Measurements from ENCODE around the gene FOLR3. TPM values are rescaled to one million over a fixed set of nuclear protein-coding genes. Genes with fewer than 3 reads are reported as not detected.
"Not testable (repeated sequence)": the region's sequence is repeated elsewhere in the genome, so short reads cannot be mapped to it uniquely, and the experiment has no call there.

The FOLR3 gene
- total and polyA plus RNA-seq, 8 donors = 0.40 TPM; not detected in 7

DNA sequence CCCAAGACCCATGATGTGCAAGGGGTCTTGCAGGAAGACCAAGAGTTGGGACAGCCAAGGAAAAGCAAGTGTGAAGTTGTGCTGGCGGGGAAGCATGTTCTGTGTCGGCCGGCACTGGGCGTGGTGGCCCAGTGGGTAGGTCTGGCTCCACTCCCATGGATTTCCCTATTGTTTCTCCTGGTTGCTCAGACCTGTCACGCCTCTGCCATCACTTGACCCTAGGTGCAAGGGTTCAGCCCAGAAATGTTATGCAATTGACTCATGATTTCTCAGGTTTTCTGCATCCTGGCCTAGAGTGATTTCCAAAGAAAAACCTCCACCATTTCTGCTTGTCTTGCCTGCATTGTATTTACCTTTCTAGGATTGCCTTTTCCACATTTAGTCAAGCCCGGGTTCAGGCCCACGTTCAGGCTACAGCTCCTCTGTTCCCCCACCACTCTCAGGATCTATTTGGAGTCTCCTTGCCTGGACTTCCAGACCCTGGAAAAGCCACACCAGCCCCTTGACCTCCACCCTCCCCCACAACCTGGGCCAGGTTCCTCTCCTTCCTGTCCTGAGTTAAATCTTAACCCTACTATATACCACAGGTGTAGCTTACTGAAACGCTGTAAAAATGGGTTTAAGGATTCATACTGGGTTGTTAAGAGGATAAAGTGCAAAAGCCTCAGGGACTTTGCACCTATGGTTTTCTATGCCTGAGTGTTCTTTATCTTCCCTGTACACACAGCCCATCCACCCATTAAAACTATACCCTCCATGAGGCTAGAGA lies 39.0 kb downstream of the FOLR3 start:
- 71 to 81% methylated on average over 8 of the region's 8 CpGs for WGBS, 2 donors
- Histone ChIP-seq H3K9me3 (no peaks in the 10 kb centered on the region), H3K4me3 (no peak overlapping the region), H3K36me3 (no peaks in the 10 kb centered on the region), H3K4me1 (no peaks in the 10 kb centered on the region), H3K27ac (no peak overlapping the region), H3K27me3 (no peaks in the 10 kb centered on the region)
- DNase-seq (no peak), FAIRE-seq (no peak), ATAC-seq (no peak)
- TF ChIP-seq, protein P1, sequence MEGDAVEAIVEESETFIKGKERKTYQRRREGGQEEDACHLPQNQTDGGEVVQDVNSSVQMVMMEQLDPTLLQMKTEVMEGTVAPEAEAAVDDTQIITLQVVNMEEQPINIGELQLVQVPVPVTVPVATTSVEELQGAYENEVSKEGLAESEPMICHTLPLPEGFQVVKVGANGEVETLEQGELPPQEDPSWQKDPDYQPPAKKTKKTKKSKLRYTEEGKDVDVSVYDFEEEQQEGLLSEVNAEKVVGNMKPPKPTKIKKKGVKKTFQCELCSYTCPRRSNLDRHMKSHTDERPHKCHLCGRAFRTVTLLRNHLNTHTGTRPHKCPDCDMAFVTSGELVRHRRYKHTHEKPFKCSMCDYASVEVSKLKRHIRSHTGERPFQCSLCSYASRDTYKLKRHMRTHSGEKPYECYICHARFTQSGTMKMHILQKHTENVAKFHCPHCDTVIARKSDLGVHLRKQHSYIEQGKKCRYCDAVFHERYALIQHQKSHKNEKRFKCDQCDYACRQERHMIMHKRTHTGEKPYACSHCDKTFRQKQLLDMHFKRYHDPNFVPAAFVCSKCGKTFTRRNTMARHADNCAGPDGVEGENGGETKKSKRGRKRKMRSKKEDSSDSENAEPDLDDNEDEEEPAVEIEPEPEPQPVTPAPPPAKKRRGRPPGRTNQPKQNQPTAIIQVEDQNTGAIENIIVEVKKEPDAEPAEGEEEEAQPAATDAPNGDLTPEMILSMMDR (IDR thresholded peaks at IDR 0.05) = no peak
- intact Hi-C loops (cut with DNase I) = no loop called here

DNA sequence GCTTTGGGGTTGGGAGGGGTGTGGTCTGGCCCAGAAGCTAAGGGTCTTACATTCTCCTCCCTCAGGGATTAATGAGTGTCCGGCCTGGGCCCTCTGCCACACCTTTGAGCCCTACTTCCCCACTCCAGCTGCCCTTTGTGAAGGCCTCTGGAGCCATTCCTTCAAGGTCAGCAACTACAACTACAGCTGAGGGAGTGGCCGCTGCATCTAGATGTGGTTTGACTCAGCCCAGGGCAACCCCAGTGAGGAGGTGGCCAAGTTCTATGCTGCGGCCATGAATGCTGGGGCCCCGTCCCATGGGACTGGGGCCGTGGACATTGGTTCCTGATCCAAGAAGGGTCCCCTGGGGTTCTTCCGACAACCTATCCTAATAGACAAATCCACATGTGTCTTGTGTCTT lies 42.1 kb downstream of the FOLR3 start:
- H3K27ac ChIP-seq = no peak overlapping the region
- ATAC-seq (no peak), DNase-seq (no peak), FAIRE-seq (no peak)
- H3K36me3 ChIP-seq = no peaks in the 10 kb centered on the region
- TF ChIP-seq, protein P1 (IDR thresholded peaks at IDR 0.05) = no peak
- H3K27me3 ChIP-seq = no peaks in the 10 kb centered on the region
- no peak overlapping the region for H3K4me3 ChIP-seq
- 84 to 89% methylated on average over 6 of the region's 6 CpGs for WGBS, 2 donors
- no peaks in the 10 kb centered on the region for H3K4me1 ChIP-seq
- intact Hi-C loops (cut with DNase I) = no loop called here
- H3K9me3 ChIP-seq = no peaks in the 10 kb centered on the region

DNA sequence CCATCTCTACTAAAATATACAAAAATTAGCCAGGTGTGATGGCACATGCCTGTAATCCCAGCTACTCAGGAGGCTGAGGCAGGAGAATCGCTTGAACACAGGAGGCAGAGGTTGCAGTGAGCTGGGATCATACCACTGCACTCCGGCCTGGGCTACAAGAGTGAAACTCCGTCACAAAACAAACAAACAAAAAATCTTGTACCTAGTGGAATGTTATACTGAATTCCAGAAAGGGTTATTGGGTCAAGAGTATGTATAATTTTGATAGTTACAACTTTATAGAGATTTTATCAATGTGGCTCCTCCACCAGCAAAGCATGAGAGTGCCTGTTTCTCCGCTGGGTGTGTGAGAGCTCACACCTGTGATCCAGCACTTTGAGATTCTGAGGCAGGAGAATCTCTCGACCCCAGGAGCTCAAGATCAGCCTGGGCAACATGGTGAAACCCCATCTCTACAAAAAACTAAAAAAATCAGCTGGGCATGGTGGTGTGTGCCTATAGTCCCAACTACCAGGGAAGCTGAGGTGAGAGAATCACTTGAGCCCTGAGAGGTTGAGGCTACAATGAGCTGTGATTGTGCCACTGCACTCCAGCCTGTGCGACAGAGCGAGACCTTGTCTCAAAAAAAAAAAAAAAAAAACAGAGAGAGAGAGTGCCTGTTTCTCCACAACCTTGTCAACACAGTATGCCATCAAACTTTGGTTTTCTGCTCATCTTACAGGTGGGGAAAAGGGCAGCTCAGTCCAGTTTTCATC lies 43.7 kb downstream of the FOLR3 start:
- Histone ChIP-seq H3K27ac (no peak overlapping the region), H3K9me3 (no peaks in the 10 kb centered on the region), H3K4me3 (no peak overlapping the region), H3K27me3 (no peaks in the 10 kb centered on the region), H3K4me1 (no peaks in the 10 kb centered on the region), H3K36me3 (no peaks in the 10 kb centered on the region)
- TF ChIP-seq, protein P1 (IDR thresholded peaks at IDR 0.05) = no peak
- FAIRE-seq (no peak), ATAC-seq (no peak), DNase-seq (no peak)
- 63 to 69% methylated on average over 7 of the region's 7 CpGs for WGBS, 2 donors
- intact Hi-C loops (cut with DNase I) = no loop called here

- Histone ChIP-seq H3K27me3 (no peaks in the 10 kb centered on the region), H3K36me3 (no peaks in the 10 kb centered on the region), H3K4me1 (no peaks in the 10 kb centered on the region), H3K27ac (no peak overlapping the region), H3K4me3 (no peak overlapping the region), H3K9me3 (no peaks in the 10 kb centered on the region)
- TF ChIP-seq, protein P1 (IDR thresholded peaks at IDR 0.05) = no peak
- WGBS, 2 donors = 57 to 72% methylated on average over 4 of the region's 4 CpGs
- ATAC-seq (no peak), DNase-seq (no peak), FAIRE-seq (no peak)
- intact Hi-C loops (cut with DNase I) = no loop called here
These were observed 44.4 kb downstream of the FOLR3 start for GRCh38 chr11:72179804-72180396.

GRCh38 chr11:72180892-72181552 lies 45.5 kb downstream of the FOLR3 start:
- DNase-seq; H3K4me3 ChIP-seq; intact Hi-C loops (cut with DNase I); FAIRE-seq; H3K9me3 ChIP-seq; H3K36me3 ChIP-seq; H3K4me1 ChIP-seq; H3K27ac ChIP-seq; H3K27me3 ChIP-seq; ATAC-seq: not testable (repeated sequence)
- 47 to 64% methylated on average over 7 of the region's 7 CpGs for WGBS, 2 donors

DNA sequence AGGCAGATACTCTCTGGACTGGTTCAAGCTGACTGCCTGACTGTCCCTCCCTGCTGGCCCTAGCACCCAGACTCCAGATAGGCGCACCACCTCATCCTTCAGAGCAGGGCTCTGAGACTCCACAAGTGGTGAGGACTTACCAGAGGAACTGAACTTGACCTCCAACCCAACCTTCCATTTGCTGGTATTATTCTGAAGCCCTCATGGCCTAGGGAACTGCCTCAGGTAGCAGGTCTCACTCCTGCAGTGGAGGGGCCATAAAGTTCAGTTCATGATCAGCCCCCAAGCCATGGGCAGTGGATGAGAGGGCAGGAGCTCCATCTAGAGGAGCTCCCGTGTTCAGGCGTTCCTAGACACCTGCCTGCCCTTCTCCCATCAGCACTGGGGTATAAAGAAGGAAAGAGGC lies 46.0 kb downstream of the FOLR3 start:
- H3K9me3 ChIP-seq; FAIRE-seq; H3K27ac ChIP-seq; H3K27me3 ChIP-seq; H3K36me3 ChIP-seq; intact Hi-C loops (cut with DNase I); DNase-seq; H3K4me1 ChIP-seq; H3K4me3 ChIP-seq: not testable (repeated sequence)
- WGBS, 2 donors = 65 to 79% methylated on average over 3 of the region's 3 CpGs
- peak in 1 of 4 donors; percentile 20 for ATAC-seq
